ENCODE data around the gene FAM20B.
A peak's percentile ranks its signal among the peaks of the same experiment; 100 is the strongest.

Gene FAM20B

GRCh38 chr1:179025975-179026812 lies 500 bp downstream of the FAM20B start:
- Histone ChIP-seq H3K27me3 (ENCODE audit: control insufficient read depth, insufficient read depth, low read length) (no peaks in the 10 kb centered on the region), H3K9ac (ENCODE audit: low read depth, low read length) (peak overlapping the region; percentile 98), H3K4me1 (ENCODE audit: control insufficient read depth, insufficient read depth, low read length) (peaks cover 16% of the 10 kb centered on the region), H3K4me2 (ENCODE audit: low read length) (peak overlapping the region; percentile 81), H3K4me3 (ENCODE audit: low read length) (peak overlapping the region; percentile 96), H3K36me3 (ENCODE audit: insufficient read depth, low read length) (no peaks in the 10 kb centered on the region), H3K9me3 (replicated peaks; ENCODE audit: low read length) (no peaks in the 10 kb centered on the region)

- H3K4me3 ChIP-seq (ENCODE audit: low read length): peak overlapping the region; percentile 96
- peak overlapping the region; percentile 98 for H3K9ac ChIP-seq (ENCODE audit: low read depth, low read length)
- no peaks in the 10 kb centered on the region for H3K27me3 ChIP-seq (ENCODE audit: control insufficient read depth, insufficient read depth, low read length)
- H3K36me3 ChIP-seq (ENCODE audit: insufficient read depth, low read length): no peaks in the 10 kb centered on the region
- H3K9me3 ChIP-seq (replicated peaks; ENCODE audit: low read length): no peaks in the 10 kb centered on the region
- peaks cover 17% of the 10 kb centered on the region for H3K4me1 ChIP-seq (ENCODE audit: control insufficient read depth, insufficient read depth, low read length)
- H3K4me2 ChIP-seq (ENCODE audit: low read length): peak overlapping the region; percentile 81
Measured at GRCh38 chr1:179026813-179027669, 1.3 kb downstream of the FAM20B start.

GRCh38 chr1:179029321-179029759 lies 3.6 kb downstream of the FAM20B start:
- H3K4me1 ChIP-seq (ENCODE audit: control insufficient read depth, insufficient read depth, low read length): peaks cover 33% of the 10 kb centered on the region

GRCh38 chr1:179030130-179030529 lies 4.4 kb downstream of the FAM20B start:
- no peak overlapping the region for H3K4me2 ChIP-seq (ENCODE audit: low read length)
- H3K9me3 ChIP-seq (replicated peaks; ENCODE audit: low read length): no peaks in the 10 kb centered on the region
- H3K36me3 ChIP-seq (ENCODE audit: insufficient read depth, low read length): no peaks in the 10 kb centered on the region
- H3K4me1 ChIP-seq (ENCODE audit: control insufficient read depth, insufficient read depth, low read length): peaks cover 41% of the 10 kb centered on the region
- H3K9ac ChIP-seq (ENCODE audit: low read depth, low read length): no peak overlapping the region
- no peak overlapping the region for H3K4me3 ChIP-seq (ENCODE audit: low read length)
- no peaks in the 10 kb centered on the region for H3K27me3 ChIP-seq (ENCODE audit: control insufficient read depth, insufficient read depth, low read length)

More at GRCh38 chr1:179029321-179029759, 3.6 kb downstream of the FAM20B start:
- Histone ChIP-seq H3K9me3 (replicated peaks; ENCODE audit: low read length) (no peaks in the 10 kb centered on the region), H3K36me3 (ENCODE audit: insufficient read depth, low read length) (no peaks in the 10 kb centered on the region), H3K4me3 (ENCODE audit: low read length) (no peak overlapping the region), H3K27me3 (ENCODE audit: control insufficient read depth, insufficient read depth, low read length) (no peaks in the 10 kb centered on the region), H3K4me2 (ENCODE audit: low read length) (no peak overlapping the region), H3K9ac (ENCODE audit: low read depth, low read length) (no peak overlapping the region)

GRCh38 chr1:179030683-179031082 lies 5.0 kb downstream of the FAM20B start:
- Histone ChIP-seq H3K9me3 (replicated peaks; ENCODE audit: low read length) (no peaks in the 10 kb centered on the region), H3K4me3 (ENCODE audit: low read length) (no peak overlapping the region), H3K4me2 (ENCODE audit: low read length) (no peak overlapping the region), H3K4me1 (ENCODE audit: control insufficient read depth, insufficient read depth, low read length) (peaks cover 41% of the 10 kb centered on the region), H3K9ac (ENCODE audit: low read depth, low read length) (no peak overlapping the region), H3K27me3 (ENCODE audit: control insufficient read depth, insufficient read depth, low read length) (no peaks in the 10 kb centered on the region), H3K36me3 (ENCODE audit: insufficient read depth, low read length) (no peaks in the 10 kb centered on the region)

GRCh38 chr1:179031284-179031683 lies 5.6 kb downstream of the FAM20B start:
- Histone ChIP-seq H3K4me1 (ENCODE audit: control insufficient read depth, insufficient read depth, low read length) (peaks cover 41% of the 10 kb centered on the region), H3K4me3 (ENCODE audit: low read length) (no peak overlapping the region), H3K36me3 (ENCODE audit: insufficient read depth, low read length) (no peaks in the 10 kb centered on the region), H3K9me3 (replicated peaks; ENCODE audit: low read length) (no peaks in the 10 kb centered on the region), H3K27me3 (ENCODE audit: control insufficient read depth, insufficient read depth, low read length) (no peaks in the 10 kb centered on the region), H3K4me2 (ENCODE audit: low read length) (no peak overlapping the region), H3K9ac (ENCODE audit: low read depth, low read length) (no peak overlapping the region)

- Histone ChIP-seq H3K9ac (ENCODE audit: low read depth, low read length) (peak overlapping the region; percentile 17), H3K4me3 (ENCODE audit: low read length) (peak overlapping the region; percentile 17), H3K4me1 (ENCODE audit: control insufficient read depth, insufficient read depth, low read length) (peaks cover 45% of the 10 kb centered on the region), H3K36me3 (ENCODE audit: insufficient read depth, low read length) (no peaks in the 10 kb centered on the region), H3K4me2 (ENCODE audit: low read length) (peak overlapping the region; percentile 39), H3K9me3 (replicated peaks; ENCODE audit: low read length) (no peaks in the 10 kb centered on the region), H3K27me3 (ENCODE audit: control insufficient read depth, insufficient read depth, low read length) (no peaks in the 10 kb centered on the region)
Measured at GRCh38 chr1:179031855-179032513, 6.3 kb downstream of the FAM20B start.

- no peaks in the 10 kb centered on the region for H3K36me3 ChIP-seq (ENCODE audit: insufficient read depth, low read length)
- H3K4me3 ChIP-seq (ENCODE audit: low read length): no peak overlapping the region
- no peaks in the 10 kb centered on the region for H3K27me3 ChIP-seq (ENCODE audit: control insufficient read depth, insufficient read depth, low read length)
- H3K4me1 ChIP-seq (ENCODE audit: control insufficient read depth, insufficient read depth, low read length): peaks cover 61% of the 10 kb centered on the region
- peak overlapping the region; percentile 44 for H3K4me2 ChIP-seq (ENCODE audit: low read length)
- H3K9ac ChIP-seq (ENCODE audit: low read depth, low read length): no peak overlapping the region
- no peaks in the 10 kb centered on the region for H3K9me3 ChIP-seq (replicated peaks; ENCODE audit: low read length)
Measured at GRCh38 chr1:179034720-179035119, 9.0 kb downstream of the FAM20B start.

- no peak overlapping the region for H3K9ac ChIP-seq (ENCODE audit: low read depth, low read length)
- no peaks in the 10 kb centered on the region for H3K27me3 ChIP-seq (ENCODE audit: control insufficient read depth, insufficient read depth, low read length)
- peak overlapping the region; percentile 65 for H3K4me2 ChIP-seq (ENCODE audit: low read length)
- no peak overlapping the region for H3K4me3 ChIP-seq (ENCODE audit: low read length)
- H3K36me3 ChIP-seq (ENCODE audit: insufficient read depth, low read length): no peaks in the 10 kb centered on the region
- peaks cover 57% of the 10 kb centered on the region for H3K4me1 ChIP-seq (ENCODE audit: control insufficient read depth, insufficient read depth, low read length)
- no peaks in the 10 kb centered on the region for H3K9me3 ChIP-seq (replicated peaks; ENCODE audit: low read length)
Measured at GRCh38 chr1:179036844-179037465, 11.3 kb downstream of the FAM20B start.

- H3K9ac ChIP-seq (ENCODE audit: low read depth, low read length): no peak overlapping the region
- H3K4me1 ChIP-seq (ENCODE audit: control insufficient read depth, insufficient read depth, low read length): peaks cover 41% of the 10 kb centered on the region
- H3K27me3 ChIP-seq (ENCODE audit: control insufficient read depth, insufficient read depth, low read length): no peaks in the 10 kb centered on the region
- no peaks in the 10 kb centered on the region for H3K9me3 ChIP-seq (replicated peaks; ENCODE audit: low read length)
- H3K36me3 ChIP-seq (ENCODE audit: insufficient read depth, low read length): no peaks in the 10 kb centered on the region
- no peak overlapping the region for H3K4me2 ChIP-seq (ENCODE audit: low read length)
- H3K4me3 ChIP-seq (ENCODE audit: low read length): no peak overlapping the region
Measured at GRCh38 chr1:179038528-179039281, 13.0 kb downstream of the FAM20B start.

Data from skeletal muscle satellite cell (primary cell).